GM19467 (cell line): ENCODE data around the gene TCAIM.
"Not testable (repeated sequence)": the region's sequence is repeated elsewhere in the genome, so short reads cannot be mapped to it uniquely, and the experiment has no call there.

Experiments used
- ATAC-seq: cut with Tn5 transposase; IDR thresholded peaks from one replicate; pipeline ENCODE4 v1.9.1; 2021; ENCODE audit warnings: mild to moderate bottlenecking, moderate library complexity; ENCODE audit not compliant: unreplicated experiment

TCAIM gene

DNA sequence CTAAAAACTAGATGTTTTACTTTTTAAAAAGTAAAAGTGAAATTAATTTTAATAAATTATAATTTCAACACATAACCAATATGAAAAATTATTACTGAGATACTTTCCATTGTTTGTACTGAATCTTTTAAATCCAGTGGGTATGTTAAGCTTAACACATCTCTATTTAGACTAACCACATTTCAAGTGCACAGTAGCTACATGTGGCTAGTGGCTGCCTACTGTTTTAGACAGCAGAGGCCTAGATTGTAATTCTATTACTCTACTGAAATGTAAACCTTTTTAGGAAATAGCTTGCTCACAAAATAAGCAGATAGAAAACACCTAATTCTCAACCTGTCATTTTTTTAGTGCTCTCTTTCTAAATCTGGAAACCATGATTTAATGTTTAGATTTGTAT is 4.9 kb downstream of the TCAIM start:
- no peak for ATAC-seq

DNA sequence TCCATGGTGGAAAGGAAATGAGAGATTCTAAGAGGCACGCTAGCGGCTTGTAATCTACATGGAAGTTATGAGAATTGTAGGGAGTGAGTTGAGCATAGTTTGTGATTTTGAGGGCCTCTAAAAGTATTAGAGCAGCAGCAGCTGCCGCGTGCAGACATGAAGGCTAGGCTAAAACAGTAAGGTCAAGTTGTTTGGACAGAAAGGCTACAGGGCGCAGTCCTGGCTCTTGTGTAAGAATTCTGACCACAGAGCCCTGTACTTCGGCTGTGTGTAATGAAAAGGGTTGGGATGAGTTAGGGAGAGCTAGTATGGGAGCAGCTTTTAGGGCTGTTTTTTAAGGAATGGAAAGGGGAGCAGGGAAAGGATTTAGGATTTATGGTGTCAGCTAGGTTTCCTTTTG is 8.0 kb downstream of the TCAIM start:
- not testable (repeated sequence) for ATAC-seq

DNA sequence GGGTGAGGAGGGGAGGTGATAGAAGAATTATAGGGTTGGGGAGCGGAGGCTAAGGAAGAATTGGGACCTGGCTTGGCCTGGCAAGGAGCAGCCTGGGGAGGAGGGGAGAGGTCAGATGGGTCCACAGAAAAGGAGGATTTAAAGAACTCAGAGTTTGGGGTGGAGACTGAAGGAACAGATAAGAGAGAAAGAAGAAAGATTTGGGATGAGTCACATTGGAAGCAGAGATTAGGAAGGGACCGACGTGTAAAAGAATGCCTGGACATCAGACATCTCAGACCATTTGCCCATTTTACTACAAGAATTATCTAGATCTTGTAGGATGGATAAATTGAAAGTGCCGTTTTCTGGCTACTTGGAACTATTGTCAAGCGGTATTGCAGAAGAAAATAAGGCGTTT is 10.4 kb downstream of the TCAIM start:
- ATAC-seq, result no peak

- no peak for ATAC-seq
These were observed 14.9 kb downstream of the TCAIM start for GRCh38 chr3:44353355-44353924.

DNA sequence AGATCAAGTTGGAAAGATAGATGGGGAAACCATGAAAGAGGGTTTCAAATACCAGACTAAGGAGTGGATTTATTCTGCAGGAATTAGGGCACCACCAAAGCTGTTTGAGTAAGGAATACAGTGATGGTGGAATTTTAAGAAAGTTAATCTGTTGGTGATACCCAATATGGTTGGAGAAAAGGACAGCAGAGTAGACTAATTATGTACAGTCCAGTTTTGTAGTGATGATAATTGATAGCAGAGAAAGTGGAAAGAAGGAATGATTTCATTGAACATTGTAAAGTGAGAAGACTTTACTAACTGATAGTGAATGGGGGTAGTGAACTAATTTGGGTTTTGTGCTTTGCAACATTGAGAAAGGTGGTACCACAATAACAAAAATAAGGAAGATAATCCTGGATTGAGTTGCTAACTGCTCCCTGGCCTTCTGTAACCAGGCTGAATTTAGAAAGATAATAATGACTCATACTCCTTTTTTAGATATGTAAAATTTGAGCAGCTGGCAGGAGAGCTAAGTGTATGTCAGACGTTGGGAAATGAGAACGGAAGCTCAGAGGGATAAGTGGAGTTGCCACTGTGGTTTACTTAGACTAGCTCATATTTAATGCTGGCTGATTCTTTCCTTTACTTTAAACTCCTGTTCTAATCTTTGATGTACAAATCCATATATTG is 16.9 kb downstream of the TCAIM start:
- no peak for ATAC-seq

DNA sequence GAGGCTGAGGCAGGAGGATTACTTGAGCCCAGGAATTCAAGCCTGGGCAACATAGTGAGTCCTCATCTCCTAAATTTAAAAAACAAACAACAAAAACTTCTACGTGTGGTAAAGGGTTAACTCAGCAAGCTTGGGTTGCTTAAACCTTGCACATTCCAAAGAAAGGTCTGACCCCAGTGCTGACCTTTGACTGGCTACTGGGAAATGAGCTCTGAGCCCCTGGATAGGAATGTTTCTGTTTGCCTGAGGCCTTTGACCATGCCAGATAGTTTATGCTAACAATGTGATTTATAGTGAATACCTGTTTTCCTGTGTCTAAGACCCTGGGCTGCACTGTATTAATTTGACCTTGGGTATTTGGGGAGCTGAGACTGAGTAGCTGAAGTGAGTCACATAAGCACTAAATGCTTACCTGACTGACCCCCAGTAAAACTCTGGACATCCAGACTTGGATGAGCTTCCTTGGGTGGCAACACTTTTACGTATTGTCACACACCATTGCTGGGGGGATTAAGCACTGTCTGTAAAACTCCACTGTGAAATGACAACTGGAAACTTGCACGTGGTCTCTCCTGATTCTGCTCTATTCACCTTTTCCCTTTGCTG is 20.7 kb downstream of the TCAIM start:
- ATAC-seq, result no peak

DNA sequence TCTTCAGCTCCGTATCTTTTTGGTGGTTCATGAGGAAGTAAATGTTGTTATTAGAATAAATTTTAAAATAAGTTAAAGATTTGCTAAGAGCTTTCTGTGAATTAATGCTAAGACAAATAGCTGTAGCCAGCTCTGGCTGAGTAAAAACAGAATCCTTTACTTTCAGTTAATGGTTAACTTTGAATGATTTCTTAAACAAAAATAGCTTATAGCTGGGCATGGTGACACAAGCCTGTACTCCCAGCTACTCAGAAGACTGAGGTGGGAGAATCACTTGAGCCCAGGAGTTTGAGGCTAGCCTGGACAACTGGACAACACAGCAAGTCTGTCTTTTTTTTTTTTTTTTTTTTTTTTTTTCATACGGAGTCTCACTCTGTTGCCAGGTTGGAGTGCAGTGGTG is 25.0 kb downstream of the TCAIM start:
- no peak for ATAC-seq

GRCh38 chr3:44365952-44366351 is 27.4 kb downstream of the TCAIM start:
- no peak for ATAC-seq

- ATAC-seq, result no peak
These were observed 36.9 kb downstream of the TCAIM start for GRCh38 chr3:44375450-44375849.

- no peak for ATAC-seq
These were observed 48.8 kb downstream of the TCAIM start for GRCh38 chr3:44387404-44387803.

GRCh38 chr3:44392489-44392888 is 53.9 kb downstream of the TCAIM start:
- no peak for ATAC-seq

DNA sequence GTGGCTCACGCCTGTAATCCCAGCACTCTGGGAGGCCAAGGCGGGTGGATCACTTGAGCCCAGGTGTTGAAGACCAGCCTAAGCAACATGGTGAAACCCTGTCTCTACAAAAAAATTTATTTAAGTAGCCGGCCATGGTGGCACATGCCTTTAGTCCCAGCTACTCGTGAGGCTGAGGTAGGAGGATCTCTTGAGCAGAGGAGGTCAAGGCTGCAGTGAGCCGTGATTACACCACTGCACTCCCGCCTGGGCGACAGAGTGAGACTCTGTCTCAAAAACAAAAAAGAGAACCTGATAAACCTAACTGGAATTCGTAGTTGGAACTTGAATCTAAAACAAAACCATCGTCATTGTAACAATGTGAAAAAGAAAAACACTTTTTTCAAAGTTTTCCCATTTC is 57.1 kb downstream of the TCAIM start:
- no peak for ATAC-seq

DNA sequence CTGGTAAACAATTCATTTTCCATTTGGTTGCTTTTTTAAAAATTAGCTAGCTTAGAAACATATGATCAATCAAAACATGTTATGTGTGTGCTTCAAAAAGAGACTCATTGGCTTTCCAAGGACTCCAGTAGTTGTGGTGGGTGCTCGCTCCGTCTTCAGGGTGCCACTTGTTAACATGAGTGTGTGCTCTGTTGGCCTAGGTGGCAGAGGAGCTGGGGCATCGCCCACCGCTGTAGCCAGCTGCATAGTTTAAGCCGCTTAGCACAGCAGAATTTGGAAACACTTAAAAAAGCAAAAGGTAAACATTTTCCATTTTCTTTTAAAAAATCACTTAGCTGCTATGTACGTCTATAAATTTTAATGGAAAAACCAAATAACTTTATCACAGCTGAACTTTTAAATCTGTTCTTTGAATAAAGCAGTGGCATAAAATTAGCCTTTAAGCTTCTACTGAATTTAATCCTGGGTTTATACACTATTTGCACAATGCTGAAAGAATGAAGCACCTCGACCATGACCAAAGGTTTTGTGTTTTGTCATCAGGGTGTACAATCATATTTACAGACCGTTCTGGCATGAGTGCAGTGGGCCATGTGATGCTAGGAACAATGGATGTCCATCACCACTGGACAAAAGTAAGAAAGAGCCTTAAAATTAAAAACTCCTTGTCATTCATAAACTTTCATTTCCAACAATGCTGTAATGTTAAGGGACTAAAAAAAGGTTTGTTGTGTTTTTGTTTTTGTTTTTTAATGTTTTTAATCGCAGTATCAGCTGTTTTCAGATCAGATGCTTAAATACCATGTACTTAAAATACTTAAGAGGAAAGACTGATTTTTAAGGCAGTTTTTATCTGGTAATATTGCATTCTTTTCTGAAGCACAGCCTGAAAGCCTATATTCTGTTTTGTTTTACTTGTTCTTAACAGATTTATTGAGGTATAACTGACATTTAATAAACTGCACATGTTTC is 57.9 kb downstream of the TCAIM start:
- ATAC-seq, result no peak

DNA sequence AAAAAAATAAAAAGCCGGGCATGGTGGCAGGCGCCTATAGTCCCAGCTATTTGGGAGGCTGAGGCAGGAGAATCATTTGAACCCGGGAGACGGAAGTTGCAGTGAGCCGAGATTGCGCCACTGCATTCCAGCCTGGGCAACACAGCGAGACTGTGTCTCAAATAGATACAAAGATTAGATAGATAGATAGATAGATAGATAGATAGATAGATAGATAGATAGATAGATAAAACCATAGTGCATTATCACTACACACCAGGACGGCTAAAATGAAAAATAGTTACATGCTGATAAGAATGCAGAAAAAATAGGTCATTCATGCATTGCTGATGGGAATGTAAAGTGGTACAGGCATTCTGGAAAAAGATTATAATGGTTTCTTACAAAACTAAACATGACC is 59.7 kb downstream of the TCAIM start:
- ATAC-seq, result not testable (repeated sequence)

- ATAC-seq, result no peak
These were observed 60.3 kb downstream of the TCAIM start for GRCh38 chr3:44398853-44399252.

GRCh38 chr3:44400771-44401170 is 62.2 kb downstream of the TCAIM start:
- no peak for ATAC-seq

DNA sequence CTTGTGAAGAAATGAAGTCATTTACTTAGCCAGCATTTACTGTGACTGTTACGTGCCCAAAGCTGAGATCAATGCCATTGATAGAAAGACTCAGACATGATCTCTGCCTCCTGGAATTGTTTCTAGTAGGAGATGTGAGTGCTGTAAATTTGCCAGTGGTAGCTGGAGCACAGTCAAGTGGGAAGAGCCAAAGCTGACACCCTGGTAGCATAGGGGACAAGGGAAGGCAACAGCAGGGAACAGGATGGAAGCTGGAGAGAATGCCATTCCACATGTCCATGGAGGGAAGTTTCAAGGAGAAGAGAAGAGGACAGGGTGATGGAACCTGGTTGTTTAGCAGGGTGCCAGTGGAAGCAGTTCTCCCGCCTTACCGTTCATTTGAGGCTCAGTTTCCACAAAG is 64.0 kb downstream of the TCAIM start:
- ATAC-seq, result no peak

DNA sequence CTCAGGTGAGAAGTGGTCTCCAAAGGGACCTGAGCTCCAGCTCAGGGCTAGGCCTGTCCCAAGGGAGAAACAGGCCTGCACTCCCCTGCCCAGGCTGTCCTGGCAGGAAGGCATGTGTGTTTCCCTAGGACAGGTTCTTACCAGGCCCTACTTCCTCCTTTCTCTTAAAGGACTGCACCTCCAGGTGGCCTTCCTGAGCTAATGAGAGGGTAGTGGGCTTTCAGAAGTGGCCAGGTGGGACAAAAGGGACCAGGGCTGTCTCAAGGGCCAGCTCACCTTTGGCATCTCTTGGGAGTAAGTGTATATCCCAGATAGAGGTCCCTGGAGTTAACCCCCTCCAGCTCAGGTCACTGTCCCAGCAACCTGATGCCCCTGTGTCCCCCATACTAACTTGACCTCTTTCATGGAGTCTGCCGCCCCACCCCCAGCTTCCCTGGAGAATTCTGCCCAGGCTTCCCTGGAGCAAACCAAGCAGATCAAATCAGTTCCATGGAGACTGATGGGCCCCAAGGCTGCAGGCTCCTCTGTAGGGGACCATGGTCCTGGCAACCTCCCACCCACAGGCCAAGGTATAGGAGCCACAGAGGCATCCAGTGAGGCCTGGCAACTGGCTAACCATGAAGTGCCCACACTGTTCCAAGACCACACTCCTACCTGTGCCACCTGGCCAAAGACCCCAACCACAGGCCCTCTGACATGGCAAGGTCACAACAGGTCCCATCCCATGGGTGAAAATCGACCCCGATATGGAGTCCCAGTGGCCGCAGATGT is 71.3 kb downstream of the TCAIM start:
- no peak for ATAC-seq

- no peak for ATAC-seq
These were observed 72.6 kb downstream of the TCAIM start for GRCh38 chr3:44411031-44411645.

DNA sequence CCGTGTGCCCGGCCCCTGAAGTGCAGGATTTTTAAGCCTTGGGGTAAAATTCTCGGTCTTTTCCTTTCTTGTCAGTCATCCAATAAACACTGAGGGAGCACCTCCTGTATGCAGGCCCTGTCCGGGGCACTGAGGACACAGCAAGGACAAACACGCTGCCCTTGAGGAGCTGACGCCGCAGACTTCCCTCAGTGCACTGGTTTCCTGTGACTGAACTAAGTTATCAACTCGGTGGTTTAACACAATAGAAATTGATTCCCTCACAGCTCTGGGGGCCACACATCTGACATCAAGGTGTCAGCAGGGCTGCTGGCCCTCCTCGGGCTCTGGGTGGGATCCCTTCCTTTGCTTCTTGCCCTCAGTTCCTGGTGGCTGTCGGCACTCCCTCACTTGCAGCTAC is 73.8 kb downstream of the TCAIM start:
- no peak for ATAC-seq
